ENCODE data around the gene CD74.
"Not testable (repeated sequence)": the region's sequence is repeated elsewhere in the genome, so short reads cannot be mapped to it uniquely, and the experiment has no call there.

CD74 gene

DNA sequence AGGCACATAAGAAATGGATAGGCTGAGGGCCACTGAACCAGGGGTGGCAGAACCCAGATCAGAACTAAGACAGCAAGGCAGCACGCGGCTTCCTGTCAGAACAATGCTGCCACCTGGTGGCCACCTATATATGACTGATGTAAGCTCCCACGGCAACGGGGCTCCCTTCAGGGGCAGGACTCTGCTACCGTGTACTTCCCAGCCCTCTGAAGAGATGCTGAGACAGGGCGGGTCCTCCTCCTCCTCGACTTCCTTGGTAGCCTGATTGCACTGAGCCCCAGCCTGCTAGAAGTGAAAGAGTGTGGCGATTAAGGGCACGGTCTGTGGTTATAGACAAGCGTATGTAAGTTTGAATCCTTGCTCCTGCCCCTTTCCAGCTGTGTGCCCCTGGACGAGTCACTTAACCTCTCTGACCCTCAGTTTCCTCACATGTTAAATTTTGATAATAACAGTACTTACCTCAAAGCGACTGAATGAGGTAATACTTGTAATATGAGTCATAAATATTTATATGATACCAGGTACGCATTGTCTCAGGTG, 23.5 kb upstream of the CD74 start:
- Mint-ChIP-seq H3K9me3 (no peaks in the 10 kb centered on the region), H3K27me3 (no peaks in the 10 kb centered on the region), H3K4me3 (peak overlapping the region; percentile 51), H3K36me3 (ENCODE audit: insufficient read depth) (peaks cover 2% of the 10 kb centered on the region), H3K4me1 (peaks cover 9% of the 10 kb centered on the region), H3K27ac (ENCODE audit: low read depth) (peak overlapping the region; percentile 88)
- DNase-seq (ENCODE audit: low spot score in 2 of 2) (peak; percentile 85 to 90), ATAC-seq (replicated peaks; ENCODE audit: extremely low read depth, poor library complexity, severe bottlenecking) (peak; percentile 94)

DNA sequence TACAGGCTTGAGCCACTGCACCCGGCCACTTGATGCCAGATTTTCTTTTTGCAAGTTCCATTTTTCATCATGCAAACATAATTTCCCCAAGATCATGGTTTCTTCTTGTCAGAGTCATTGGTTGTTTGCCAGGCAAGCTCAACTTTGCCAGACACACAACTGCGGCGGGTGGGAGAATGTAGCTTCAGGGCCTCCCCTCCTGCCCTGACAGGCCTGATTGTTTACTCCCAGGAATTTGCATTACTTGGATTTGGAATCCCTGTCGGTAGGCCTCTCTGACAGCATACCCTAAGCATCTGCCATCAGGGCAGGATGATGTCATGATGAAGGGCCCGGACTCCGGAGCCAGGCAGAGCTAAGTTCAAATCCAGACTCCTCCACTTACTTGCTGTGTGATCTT, 21.8 kb upstream of the CD74 start:
- peaks cover 5% of the 10 kb centered on the region for H3K36me3 Mint-ChIP-seq (ENCODE audit: insufficient read depth)
- peaks cover 9% of the 10 kb centered on the region for H3K4me1 Mint-ChIP-seq
- no peaks in the 10 kb centered on the region for H3K27me3 Mint-ChIP-seq
- no peak overlapping the region for H3K4me3 Mint-ChIP-seq
- H3K27ac Mint-ChIP-seq (ENCODE audit: low read depth): no peak overlapping the region
- no peak for DNase-seq (ENCODE audit: low spot score in 2 of 2)
- no peak for ATAC-seq (replicated peaks; ENCODE audit: extremely low read depth, poor library complexity, severe bottlenecking)
- H3K9me3 Mint-ChIP-seq: no peaks in the 10 kb centered on the region

DNA sequence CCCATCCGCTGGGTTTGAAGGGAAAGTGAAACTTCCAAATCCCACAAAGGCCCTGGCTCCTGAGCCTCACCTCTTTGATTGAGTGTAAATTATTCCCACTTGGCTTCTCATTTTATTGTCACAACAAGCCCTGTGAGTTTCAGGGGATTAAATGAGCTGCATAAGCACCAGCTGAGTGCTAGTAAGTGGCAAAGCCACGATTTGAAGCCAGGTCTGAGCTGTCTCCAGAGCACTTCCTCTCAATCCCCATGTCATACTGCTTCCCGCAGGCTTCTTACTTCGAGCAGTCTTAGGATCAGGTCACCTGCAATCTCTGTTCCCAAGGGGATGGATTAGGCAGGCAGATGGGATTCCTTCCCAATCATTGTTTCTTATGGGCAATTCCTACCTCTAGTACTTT, 18.9 kb upstream of the CD74 start:
- no peak overlapping the region for H3K4me3 Mint-ChIP-seq
- DNase-seq (ENCODE audit: low spot score in 2 of 2): no peak
- H3K27me3 Mint-ChIP-seq: peaks cover 10% of the 10 kb centered on the region
- no peak overlapping the region for H3K27ac Mint-ChIP-seq (ENCODE audit: low read depth)
- no peaks in the 10 kb centered on the region for H3K9me3 Mint-ChIP-seq
- H3K4me1 Mint-ChIP-seq: peaks cover 9% of the 10 kb centered on the region
- no peak for ATAC-seq (replicated peaks; ENCODE audit: extremely low read depth, poor library complexity, severe bottlenecking)
- H3K36me3 Mint-ChIP-seq (ENCODE audit: insufficient read depth): peaks cover 5% of the 10 kb centered on the region

DNA sequence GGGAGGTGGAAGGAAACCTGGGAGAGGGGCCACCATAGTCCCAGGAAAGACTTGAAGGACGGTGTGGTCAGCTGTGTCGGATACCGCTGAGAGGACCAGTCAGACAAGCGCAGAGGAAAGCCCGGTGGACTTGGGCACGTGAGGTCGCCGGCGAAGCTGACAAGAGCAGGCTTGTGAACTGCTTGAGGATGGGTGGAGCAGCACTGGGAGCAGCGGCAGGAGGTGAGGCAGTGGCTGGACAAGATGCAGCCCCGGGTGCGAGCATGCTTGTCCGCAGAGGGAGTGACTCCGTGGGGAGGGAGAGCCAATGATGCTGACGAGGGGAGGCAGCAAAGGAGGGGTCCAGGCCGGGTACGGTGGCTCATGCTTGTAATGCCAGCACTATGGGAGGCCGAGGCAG, 18.3 kb upstream of the CD74 start:
- H3K27ac Mint-ChIP-seq (ENCODE audit: low read depth): no peak overlapping the region
- peaks cover 10% of the 10 kb centered on the region for H3K27me3 Mint-ChIP-seq
- no peaks in the 10 kb centered on the region for H3K9me3 Mint-ChIP-seq
- H3K4me3 Mint-ChIP-seq: no peak overlapping the region
- peaks cover 4% of the 10 kb centered on the region for H3K4me1 Mint-ChIP-seq
- DNase-seq (ENCODE audit: low spot score in 2 of 2) (no peak), ATAC-seq (replicated peaks; ENCODE audit: extremely low read depth, poor library complexity, severe bottlenecking) (no peak)
- peaks cover 3% of the 10 kb centered on the region for H3K36me3 Mint-ChIP-seq (ENCODE audit: insufficient read depth)

DNA sequence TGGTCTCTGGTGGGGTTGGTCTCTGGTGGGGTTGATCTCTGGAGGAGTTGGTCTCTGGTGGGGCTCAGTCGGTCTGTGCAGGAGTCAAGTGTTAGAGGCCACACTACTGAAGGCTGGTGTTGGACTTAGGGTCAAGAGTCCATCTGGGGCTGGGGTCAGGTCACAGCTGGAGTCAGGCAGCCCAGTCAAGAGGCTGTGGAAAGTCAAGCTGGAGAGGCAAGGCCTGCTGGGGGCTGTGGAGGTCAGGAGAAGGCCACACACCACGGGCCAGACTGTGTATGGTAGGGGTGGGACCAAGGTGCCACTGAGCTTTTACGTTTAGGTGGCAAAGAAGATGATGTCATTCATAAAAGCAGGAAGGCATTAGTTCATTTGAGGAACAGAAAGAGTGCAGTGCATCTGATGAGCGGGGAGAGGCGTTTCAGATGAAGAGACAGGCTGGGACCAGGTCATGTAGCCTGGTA, 16.7 kb upstream of the CD74 start:
- no peaks in the 10 kb centered on the region for H3K4me1 Mint-ChIP-seq
- no peak for ATAC-seq (replicated peaks; ENCODE audit: extremely low read depth, poor library complexity, severe bottlenecking)
- peaks cover 3% of the 10 kb centered on the region for H3K36me3 Mint-ChIP-seq (ENCODE audit: insufficient read depth)
- DNase-seq (ENCODE audit: low spot score in 2 of 2): no peak
- H3K27me3 Mint-ChIP-seq: peaks cover 10% of the 10 kb centered on the region
- H3K27ac Mint-ChIP-seq (ENCODE audit: low read depth): peak overlapping the region; percentile 60
- H3K9me3 Mint-ChIP-seq: no peaks in the 10 kb centered on the region
- H3K4me3 Mint-ChIP-seq: no peak overlapping the region

DNA sequence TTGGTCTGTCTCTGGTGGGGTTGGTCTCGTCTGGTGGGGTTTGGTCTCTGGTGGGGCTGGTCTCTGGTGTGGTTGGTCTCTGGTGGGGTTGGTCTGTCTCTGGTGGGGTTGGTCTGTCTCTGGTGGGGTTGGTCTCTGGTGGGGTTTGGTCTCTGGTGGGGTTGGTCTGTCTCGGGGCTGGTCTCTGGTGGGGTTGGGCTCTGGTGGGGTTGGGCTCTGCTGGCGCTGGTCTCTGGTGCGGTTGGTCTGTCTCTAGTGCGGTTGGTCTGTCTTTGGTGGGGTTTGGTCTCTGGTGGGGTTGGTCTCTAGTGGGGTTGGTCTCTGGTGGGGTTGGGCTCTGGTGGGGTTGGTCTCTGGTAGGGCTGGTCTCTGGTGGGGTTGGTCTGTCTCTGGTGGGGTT, 16.3 kb upstream of the CD74 start:
- H3K27ac Mint-ChIP-seq (ENCODE audit: low read depth): peak overlapping the region; percentile 60
- no peaks in the 10 kb centered on the region for H3K9me3 Mint-ChIP-seq
- H3K27me3 Mint-ChIP-seq: peaks cover 10% of the 10 kb centered on the region
- H3K4me3 Mint-ChIP-seq: no peak overlapping the region
- DNase-seq (ENCODE audit: low spot score in 2 of 2) (no peak), ATAC-seq (replicated peaks; ENCODE audit: extremely low read depth, poor library complexity, severe bottlenecking) (no peak)
- H3K36me3 Mint-ChIP-seq (ENCODE audit: insufficient read depth): peaks cover 3% of the 10 kb centered on the region
- no peaks in the 10 kb centered on the region for H3K4me1 Mint-ChIP-seq

DNA sequence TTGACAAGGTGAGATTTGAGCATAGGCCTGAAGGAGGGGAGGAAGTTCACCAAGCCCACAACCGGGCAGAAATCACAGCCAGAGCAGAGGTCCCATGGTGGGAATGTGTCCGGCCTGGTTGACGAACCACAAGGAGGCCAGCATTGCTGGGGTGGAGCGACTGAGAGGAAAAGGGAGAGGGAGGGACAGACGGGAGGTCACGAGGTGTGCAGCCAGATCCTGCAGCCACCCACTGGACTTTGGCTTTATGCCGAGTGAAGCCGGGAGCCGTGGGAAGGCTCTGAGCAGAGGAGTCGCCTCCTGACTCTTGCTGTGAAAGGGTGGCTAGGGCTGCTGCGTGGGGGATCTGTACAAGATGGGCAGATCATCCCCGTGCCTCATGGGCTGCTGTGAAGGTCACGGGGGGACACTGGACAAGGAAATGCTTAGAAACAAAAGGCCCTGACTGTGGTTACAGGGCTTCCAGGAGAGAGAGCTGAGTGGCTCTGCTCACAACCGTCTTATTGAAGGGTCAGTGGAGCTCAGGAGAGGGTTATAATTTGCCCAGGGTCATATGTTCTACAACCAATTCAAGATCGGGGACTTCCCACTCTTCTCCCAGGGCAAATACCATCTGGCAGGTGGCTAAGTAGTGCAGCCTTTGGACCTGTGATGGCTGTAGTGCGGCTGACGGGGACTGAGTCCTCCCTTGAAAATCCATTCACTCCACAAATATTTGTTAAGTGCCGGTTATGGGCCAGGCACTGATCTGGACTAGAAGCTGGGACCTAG, 15.6 kb upstream of the CD74 start:
- Mint-ChIP-seq H3K27ac (ENCODE audit: low read depth) (peak overlapping the region; percentile 60), H3K4me1 (no peaks in the 10 kb centered on the region), H3K27me3 (peaks cover 10% of the 10 kb centered on the region), H3K9me3 (no peaks in the 10 kb centered on the region), H3K4me3 (no peak overlapping the region), H3K36me3 (ENCODE audit: insufficient read depth) (peaks cover 3% of the 10 kb centered on the region)
- ATAC-seq (replicated peaks; ENCODE audit: extremely low read depth, poor library complexity, severe bottlenecking) (no peak), DNase-seq (ENCODE audit: low spot score in 2 of 2) (no peak)

DNA sequence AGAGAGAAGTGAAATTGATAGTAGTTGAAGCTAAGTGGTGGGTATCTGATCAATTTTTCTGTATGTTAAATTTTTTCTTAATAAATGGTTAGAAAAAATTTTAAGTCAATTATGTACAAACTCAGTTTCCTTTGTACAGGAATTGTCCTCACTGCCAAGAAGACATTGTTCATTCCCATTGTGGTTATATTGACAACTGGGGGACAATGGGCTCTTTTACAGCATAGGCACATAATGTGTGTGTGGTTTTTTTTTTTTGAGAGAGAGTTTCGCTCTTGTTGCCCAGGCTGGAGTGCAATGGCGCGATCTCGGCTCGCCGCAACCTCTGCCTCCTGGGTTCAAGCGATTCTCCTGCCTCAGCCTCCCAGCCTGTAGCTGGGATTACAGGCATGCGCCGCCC, 13.5 kb upstream of the CD74 start:
- H3K4me3 Mint-ChIP-seq; H3K27ac Mint-ChIP-seq (ENCODE audit: low read depth): not testable (repeated sequence)

DNA sequence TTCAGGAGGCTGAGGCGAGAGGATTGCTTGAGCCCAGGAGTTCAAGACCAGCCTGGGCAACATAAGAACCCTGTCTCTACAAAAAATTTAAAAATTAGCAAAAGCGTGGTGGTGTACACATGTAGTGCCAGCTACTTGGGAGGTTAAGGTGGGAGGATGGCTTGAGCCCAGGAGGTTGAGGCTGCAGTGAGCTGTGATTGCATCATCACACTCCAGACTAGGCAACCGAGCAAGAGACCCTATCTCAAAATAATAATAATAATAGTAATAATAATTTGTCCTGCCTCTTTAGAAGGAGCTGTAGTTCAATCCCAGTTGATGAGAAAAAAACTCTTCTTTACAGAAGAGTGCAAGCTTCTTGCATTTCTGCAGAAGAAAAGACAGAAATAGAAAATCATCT, 10.0 kb upstream of the CD74 start:
- DNase-seq (ENCODE audit: low spot score in 2 of 2) (no peak), ATAC-seq (replicated peaks; ENCODE audit: extremely low read depth, poor library complexity, severe bottlenecking) (no peak)
- no peaks in the 10 kb centered on the region for H3K36me3 Mint-ChIP-seq (ENCODE audit: insufficient read depth)
- no peak overlapping the region for H3K27ac Mint-ChIP-seq (ENCODE audit: low read depth)
- H3K4me3 Mint-ChIP-seq: no peak overlapping the region
- H3K27me3 Mint-ChIP-seq: peaks cover 4% of the 10 kb centered on the region
- peaks cover 18% of the 10 kb centered on the region for H3K4me1 Mint-ChIP-seq
- H3K9me3 Mint-ChIP-seq: no peaks in the 10 kb centered on the region

More for the DNA sequence above, 13.5 kb upstream of the CD74 start:
- not testable (repeated sequence) for H3K4me1 Mint-ChIP-seq; ATAC-seq (replicated peaks; ENCODE audit: extremely low read depth, poor library complexity, severe bottlenecking); H3K36me3 Mint-ChIP-seq (ENCODE audit: insufficient read depth); H3K9me3 Mint-ChIP-seq; DNase-seq (ENCODE audit: low spot score in 2 of 2)
- H3K27me3 Mint-ChIP-seq: peaks cover 10% of the 10 kb centered on the region

DNA sequence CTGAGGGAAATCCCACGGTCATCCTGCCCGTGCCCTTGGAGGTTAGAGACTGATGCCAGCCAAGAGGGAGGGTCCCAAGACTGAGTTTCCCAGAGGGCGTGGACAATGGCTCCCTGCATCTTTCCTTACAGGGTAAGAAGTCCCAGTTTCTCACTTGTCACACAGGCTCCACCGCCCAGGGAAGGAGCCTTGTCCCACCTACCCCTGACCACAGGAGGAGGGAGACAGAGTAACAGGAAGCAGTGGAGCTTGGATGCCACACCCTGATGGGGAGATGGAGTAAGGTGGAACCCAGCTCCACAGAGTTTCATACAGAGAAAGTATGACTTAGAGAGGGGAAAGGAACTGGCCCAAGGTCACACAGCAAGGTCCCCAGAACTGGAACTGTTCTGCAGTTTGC, 9.4 kb upstream of the CD74 start:
- Mint-ChIP-seq H3K9me3 (no peaks in the 10 kb centered on the region), H3K4me1 (peaks cover 18% of the 10 kb centered on the region), H3K27ac (ENCODE audit: low read depth) (no peak overlapping the region), H3K27me3 (no peaks in the 10 kb centered on the region), H3K36me3 (ENCODE audit: insufficient read depth) (no peaks in the 10 kb centered on the region), H3K4me3 (no peak overlapping the region)
- no peak for DNase-seq (ENCODE audit: low spot score in 2 of 2)
- ATAC-seq (replicated peaks; ENCODE audit: extremely low read depth, poor library complexity, severe bottlenecking): no peak

DNA sequence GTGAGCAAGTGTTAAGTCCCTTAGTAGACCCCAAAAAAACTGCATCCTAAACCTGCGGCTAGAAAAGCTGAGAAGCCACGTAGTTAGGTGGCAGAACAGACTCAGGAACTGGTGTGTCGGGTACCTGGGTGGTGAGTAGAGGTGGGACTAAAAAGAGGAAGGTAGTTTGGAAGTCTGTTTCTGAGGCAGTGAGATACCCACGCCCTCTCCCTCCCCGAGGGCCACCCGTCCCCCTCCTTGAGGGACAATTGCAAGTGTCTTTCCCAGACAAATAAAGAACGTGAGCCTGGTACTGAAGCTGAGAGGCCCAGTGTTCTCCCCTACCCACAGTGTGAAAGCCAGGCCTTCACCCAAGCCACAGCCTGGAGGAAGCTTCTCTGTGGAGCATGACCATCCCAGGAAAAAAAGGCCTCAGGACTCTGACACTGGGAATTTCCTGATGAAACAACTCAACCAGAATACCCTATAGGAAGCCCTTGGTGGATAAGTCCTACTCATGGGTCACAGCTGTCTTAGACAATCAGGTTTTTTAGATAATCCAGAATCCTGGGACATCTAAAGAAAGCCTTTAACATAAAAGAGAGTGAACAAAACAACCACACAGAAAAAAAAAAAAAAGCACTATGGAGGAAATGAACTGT, 7.0 kb upstream of the CD74 start:
- ATAC-seq (replicated peaks; ENCODE audit: extremely low read depth, poor library complexity, severe bottlenecking): peak; percentile 65

DNA sequence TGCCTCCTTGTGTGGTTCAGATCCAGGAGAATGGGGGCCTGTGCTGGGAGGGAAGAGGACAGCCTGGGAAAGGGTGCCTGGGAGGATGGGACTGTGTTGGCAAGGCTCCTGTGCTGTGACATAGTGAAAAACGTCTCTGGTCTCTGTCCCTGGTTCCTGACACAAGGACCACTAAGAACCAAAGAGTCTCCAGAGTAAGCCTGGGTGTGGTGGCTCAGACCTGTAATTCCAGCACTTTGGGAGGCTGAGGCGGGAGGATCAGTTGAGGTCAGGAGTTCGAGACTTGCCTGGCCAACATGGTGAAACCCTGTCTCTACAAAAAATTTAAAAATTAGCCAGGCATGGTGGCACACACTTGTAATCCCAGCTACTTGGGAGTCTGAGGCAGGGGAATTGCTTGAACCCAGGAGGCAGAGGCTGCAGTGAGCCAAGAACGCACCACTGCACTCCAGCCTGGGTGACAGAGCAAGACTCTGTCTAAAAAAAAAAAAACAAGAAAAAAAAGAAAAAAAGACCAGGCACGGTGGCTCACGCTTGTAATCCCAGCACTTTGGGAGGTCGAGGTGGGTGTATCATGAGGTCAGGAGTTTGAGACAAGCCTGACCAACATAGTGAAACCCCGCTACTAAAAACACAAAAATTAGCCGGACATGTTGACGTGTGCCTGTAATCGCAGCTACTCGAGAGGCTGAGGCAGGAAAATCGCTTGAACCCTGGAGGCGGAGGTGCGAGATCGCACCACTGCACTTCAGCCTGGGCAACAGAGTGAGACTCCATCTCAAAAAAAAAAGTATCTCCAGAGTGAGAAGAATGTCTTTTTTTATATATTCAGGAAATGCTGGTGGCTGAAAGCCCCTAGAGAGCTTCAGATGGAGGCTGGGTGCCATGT, 1.4 kb upstream of the CD74 start:
- peaks cover 34% of the 10 kb centered on the region for H3K36me3 Mint-ChIP-seq (ENCODE audit: insufficient read depth)
- H3K27me3 Mint-ChIP-seq; H3K9me3 Mint-ChIP-seq; ATAC-seq (replicated peaks; ENCODE audit: extremely low read depth, poor library complexity, severe bottlenecking); DNase-seq (ENCODE audit: low spot score in 2 of 2); H3K4me3 Mint-ChIP-seq: not testable (repeated sequence)
- peaks cover 41% of the 10 kb centered on the region for H3K4me1 Mint-ChIP-seq
- H3K27ac Mint-ChIP-seq (ENCODE audit: low read depth): peak overlapping the region; percentile 100

More for the DNA sequence above, 7.0 kb upstream of the CD74 start:
- H3K4me3 Mint-ChIP-seq: no peak overlapping the region
- H3K27me3 Mint-ChIP-seq: no peaks in the 10 kb centered on the region
- H3K27ac Mint-ChIP-seq (ENCODE audit: low read depth): peak overlapping the region; percentile 45
- H3K9me3 Mint-ChIP-seq: no peaks in the 10 kb centered on the region
- H3K36me3 Mint-ChIP-seq (ENCODE audit: insufficient read depth): no peaks in the 10 kb centered on the region
- DNase-seq (ENCODE audit: low spot score in 2 of 2): no peak
- H3K4me1 Mint-ChIP-seq: peaks cover 18% of the 10 kb centered on the region

Measured in central memory CD8-positive, alpha-beta T cell (primary cell).